Stimulated activated CD4-positive, alpha-beta T cell treated with anti-CD3 and anti-CD28 coated beads, Interleukin-1b, Interleukin-23, amount 100 ng/mL, for 24 hours (primary cell): ENCODE results near the gene UVSSA.
"Not testable (repeated sequence)": the region's sequence is repeated elsewhere in the genome, so short reads cannot be mapped to it uniquely, and the experiment has no call there.

Experiments used
- DNase-seq, 4 experiments: peaks; one replicate each; pipeline ENCODE4 v3.0.0-alpha.2; 2020; ENCODE audit warnings: low read depth in 4 of 4, low spot score in 1 of 4

The UVSSA gene

GRCh38 chr4:1360423-1361283 lies 13.6 kb downstream of the UVSSA start:
- no peak for DNase-seq

GRCh38 chr4:1361431-1361830 lies 14.4 kb downstream of the UVSSA start:
- no peak for DNase-seq

- no peak for DNase-seq
These were observed 15.0 kb downstream of the UVSSA start for GRCh38 chr4:1362046-1362445.

- no peak for DNase-seq
These were observed 15.5 kb downstream of the UVSSA start for GRCh38 chr4:1362521-1362920.

- no peak for DNase-seq
These were observed 16.5 kb downstream of the UVSSA start for GRCh38 chr4:1363513-1363912.

GRCh38 chr4:1364217-1364616 lies 17.2 kb downstream of the UVSSA start:
- no peak for DNase-seq

GRCh38 chr4:1364748-1365147 lies 17.7 kb downstream of the UVSSA start:
- DNase-seq, result no peak

GRCh38 chr4:1365271-1366178 lies 18.5 kb downstream of the UVSSA start:
- no peak for DNase-seq

- no peak for DNase-seq
These were observed 19.6 kb downstream of the UVSSA start for GRCh38 chr4:1366371-1367229.

GRCh38 chr4:1367230-1367935 lies 20.4 kb downstream of the UVSSA start:
- DNase-seq, result no peak

- DNase-seq, result no peak
These were observed 20.9 kb downstream of the UVSSA start for GRCh38 chr4:1367936-1368289.

GRCh38 chr4:1368421-1369090 lies 21.5 kb downstream of the UVSSA start:
- DNase-seq, result no peak

- DNase-seq, result no peak
These were observed 22.1 kb downstream of the UVSSA start for GRCh38 chr4:1369091-1369450.

GRCh38 chr4:1369479-1370079 lies 22.6 kb downstream of the UVSSA start:
- no peak for DNase-seq

GRCh38 chr4:1370321-1371124 lies 23.5 kb downstream of the UVSSA start:
- DNase-seq, result no peak

- DNase-seq, result no peak
These were observed 24.5 kb downstream of the UVSSA start for GRCh38 chr4:1371176-1372165.

- not testable (repeated sequence) for DNase-seq
These were observed 25.6 kb downstream of the UVSSA start for GRCh38 chr4:1372576-1372975.
